H9 (cell line): Measurements from ENCODE around the gene NOS1AP. TPM values are rescaled to one million over a fixed set of nuclear protein-coding genes. Genes with fewer than 3 reads are reported as not detected.

ENCODE experiments used
- DNase-seq: peaks from one replicate; pipeline ENCODE4 v3.0.0-alpha.2; 2017
- H2AFZ ChIP-seq: one replicate; pipeline ENCODE4 v1.6.1; 2013; ENCODE audit warnings: mild to moderate bottlenecking, low read length, control low read depth, moderate library complexity
- H2AK5ac ChIP-seq: 2 replicates; pipeline ENCODE4 v1.6.1; 2013; ENCODE audit warnings: low read length, control low read depth, mixed read lengths; ENCODE audit not compliant: insufficient read length
- H2BK120ac ChIP-seq: one replicate; pipeline ENCODE4 v1.6.1; 2013; ENCODE audit warnings: low read depth, mild to moderate bottlenecking, low read length, control low read depth, inconsistent platforms; ENCODE audit not compliant: poor library complexity, severe bottlenecking
- H2BK12ac ChIP-seq: 2 replicates; pipeline ENCODE4 v1.6.1; 2013; ENCODE audit warnings: low read length, control low read depth, mixed read lengths, low read depth; ENCODE audit not compliant: insufficient read length
- H2BK15ac ChIP-seq: 2 replicates; pipeline ENCODE4 v1.6.1; 2013; ENCODE audit warnings: low read depth, low read length, control low read depth
- H2BK20ac ChIP-seq: one replicate; pipeline ENCODE4 v1.6.1; 2013; ENCODE audit warnings: low read depth, mild to moderate bottlenecking, low read length, control low read depth, inconsistent platforms; ENCODE audit not compliant: poor library complexity, severe bottlenecking
- H2BK5ac ChIP-seq: 2 replicates; pipeline ENCODE4 v1.6.1; 2013; ENCODE audit warnings: low read length, control low read depth, mixed read lengths; ENCODE audit not compliant: insufficient read length
- H3K14ac ChIP-seq: 2 replicates; pipeline ENCODE4 v1.6.1; 2013; ENCODE audit warnings: low read length, control low read depth; ENCODE audit not compliant: insufficient read depth
- H3K18ac ChIP-seq: 2 replicates; pipeline ENCODE4 v1.6.1; 2013; ENCODE audit warnings: low read depth, mild to moderate bottlenecking, mixed read lengths, low read length, control low read depth; ENCODE audit not compliant: insufficient read length
- H3K23ac ChIP-seq: 2 replicates; pipeline ENCODE4 v1.6.1; 2013; ENCODE audit warnings: low read length, control low read depth, mixed read lengths, low read depth; ENCODE audit not compliant: insufficient read length
- H3K23me2 ChIP-seq: 2 replicates; pipeline ENCODE4 v1.6.1; 2013; ENCODE audit warnings: low read depth, mild to moderate bottlenecking, mixed read lengths, low read length, control low read depth; ENCODE audit not compliant: insufficient read length, poor library complexity, severe bottlenecking
- H3K27ac ChIP-seq: 2 replicates; pipeline ENCODE4 v1.5.1; 2013; ENCODE audit warnings: low read length, control low read depth, mixed read lengths, low read depth; ENCODE audit not compliant: insufficient read length
- H3K27me3 ChIP-seq: 2 replicates; pipeline ENCODE4 v1.6.1; 2013; ENCODE audit warnings: low read length, control low read depth, inconsistent platforms; ENCODE audit not compliant: insufficient read depth
- H3K4ac ChIP-seq: 2 replicates; pipeline ENCODE4 v1.6.1; 2013; ENCODE audit warnings: low read depth, mild to moderate bottlenecking, control low read depth, inconsistent platforms, low read length, moderate library complexity
- H3K4me1 ChIP-seq: 2 replicates; pipeline ENCODE4 v1.6.1; 2013; ENCODE audit warnings: low read length, control low read depth, inconsistent platforms; ENCODE audit not compliant: insufficient read depth
- H3K4me2 ChIP-seq: 2 replicates; pipeline ENCODE4 v1.6.1; 2013; ENCODE audit warnings: low read length, control low read depth, mixed read lengths; ENCODE audit not compliant: insufficient read length, insufficient read depth
- H3K56ac ChIP-seq: 2 replicates; pipeline ENCODE4 v1.6.1; 2013; ENCODE audit warnings: low read depth, mild to moderate bottlenecking, mixed read lengths, low read length, control low read depth; ENCODE audit not compliant: insufficient read length
- H3K79me1 ChIP-seq: 2 replicates; pipeline ENCODE4 v1.6.1; 2013; ENCODE audit warnings: low read depth, mild to moderate bottlenecking, moderate library complexity, low read length, control low read depth, inconsistent platforms; ENCODE audit not compliant: insufficient read depth, poor library complexity, severe bottlenecking
- H3K79me2 ChIP-seq: 2 replicates; pipeline ENCODE4 v1.6.1; 2013; ENCODE audit warnings: low read length, control low read depth, inconsistent platforms; ENCODE audit not compliant: insufficient read depth
- H3K9ac ChIP-seq: 2 replicates; pipeline ENCODE4 v1.6.1; 2013; ENCODE audit warnings: low read length, control low read depth, mixed read lengths; ENCODE audit not compliant: insufficient read length; ENCODE audit errors: extremely low read depth
- H3K9me3 ChIP-seq: one replicate; pipeline ENCODE4 v1.6.1; 2013; ENCODE audit warnings: low read depth, low read length, inconsistent platforms; ENCODE audit not compliant: control insufficient read depth
- H3T11ph ChIP-seq: one replicate; pipeline ENCODE4 v1.6.1; 2013; ENCODE audit warnings: mild to moderate bottlenecking, low read length, control low read depth, inconsistent platforms
- H4K20me1 ChIP-seq: one replicate; pipeline ENCODE4 v1.6.1; 2013; ENCODE audit not compliant: control insufficient read depth, insufficient read length, insufficient read depth
- H4K5ac ChIP-seq: 2 replicates; pipeline ENCODE4 v1.6.1; 2013; ENCODE audit warnings: low read depth, mild to moderate bottlenecking, mixed read lengths, low read length, control low read depth; ENCODE audit not compliant: insufficient read length
- H4K8ac ChIP-seq: replicated peaks from 2 replicates; pipeline ENCODE4 v1.6.1; 2013; ENCODE audit warnings: low read length, control low read depth, mixed read lengths, low read depth; ENCODE audit not compliant: insufficient read length
- H4K91ac ChIP-seq: 2 replicates; pipeline ENCODE4 v1.6.1; 2013; ENCODE audit warnings: low read depth, mild to moderate bottlenecking, moderate library complexity, mixed read lengths, low read length, control low read depth; ENCODE audit not compliant: insufficient read length
- H3K27ac Mint-ChIP-seq, 3 experiments: 2 replicates in 2 of 3; 3 replicates in 1 of 3; pipeline ENCODE4 v1.8.0; 2020 to 2021; ENCODE audit warnings: mixed read lengths in 3 of 3, mild to moderate bottlenecking in 1 of 3, moderate library complexity in 1 of 3
- H3K27me3 Mint-ChIP-seq: 2 replicates; pipeline ENCODE4 v1.8.0; 2021; ENCODE audit warnings: low read depth, mild to moderate bottlenecking, moderate library complexity, mixed read lengths
- H3K36me3 Mint-ChIP-seq, 3 experiments: 2 replicates in 2 of 3; 3 replicates in 1 of 3; pipeline ENCODE4 v1.8.0; 2020 to 2021; ENCODE audit warnings: low read depth in 3 of 3, mixed read lengths in 3 of 3; ENCODE audit not compliant: insufficient read depth in 1 of 3
- H3K4me1 Mint-ChIP-seq, 2 experiments: 2 replicates each; pipeline ENCODE4 v1.8.0; 2020; ENCODE audit warnings: mixed read lengths in 2 of 2
- H3K4me3 Mint-ChIP-seq, 2 experiments: 2 replicates in 1 of 2; 3 replicates in 1 of 2; pipeline ENCODE4 v1.8.0; 2020 to 2021; ENCODE audit warnings: mild to moderate bottlenecking in 2 of 2, mixed read lengths in 2 of 2, moderate library complexity in 1 of 2
- H3K9me3 Mint-ChIP-seq, 2 experiments: 2 replicates in 1 of 2; 3 replicates in 1 of 2; pipeline ENCODE4 v1.8.0; 2020; ENCODE audit warnings: mild to moderate bottlenecking in 2 of 2, mixed read lengths in 2 of 2, moderate library complexity in 1 of 2
- CTCF ChIP-seq: fragments of 200-600 bp; sonication (generic); conservative IDR thresholded peaks from 3 replicates; pipeline ENCODE4 v1.8.0; 2021; ENCODE audit warnings: antibody characterized with exemption, mild to moderate bottlenecking
- WGBS: extraction: QIAGEN DNeasy Blood & Tissue Kit; methylation state at CpG from one replicate; pipeline ENCODE4 v1.1.7; 2013; ENCODE audit warnings: missing lambda C conversion rate, low lambda C conversion rate, mixed read lengths; ENCODE audit not compliant: insufficient read length; ENCODE audit errors: extremely low coverage; 5-methylcytosine and 5-hydroxymethylcytosine counted together
- total RNA-seq: library from RNA; stranded (reverse); gene quantifications from 2 replicates; pipeline ENCODE4 v1.2.1, GENCODE V29; 2021

NOS1AP gene
- total RNA-seq, 1 experiment from 2014 or later = 8.4 TPM

- no CpG with 5 or more reads among the region's 3 CpGs for WGBS
- Histone ChIP-seq H3K27ac (no peak overlapping the region), H3K23ac (no peak overlapping the region), H2BK20ac (no peak overlapping the region), H2AFZ (no peak overlapping the region), H3T11ph (no peak overlapping the region), H3K27me3 (no peaks in the 10 kb centered on the region), H3K79me2 (no peaks in the 10 kb centered on the region; the same call in 1 of the 2 replicates), H3K23me2 (no peaks in the 10 kb centered on the region), H4K20me1 (no peaks in the 10 kb centered on the region), H3K18ac (no peak overlapping the region), H3K14ac (no peak overlapping the region), H2AK5ac (no peak overlapping the region), H2BK12ac (no peak overlapping the region), H2BK15ac (no peak overlapping the region), H4K91ac (no peak overlapping the region), H3K79me1 (no peaks in the 10 kb centered on the region), H2BK120ac (no peak overlapping the region), H3K4ac (no peak overlapping the region), H3K9ac (no peak overlapping the region), H4K8ac (no peak overlapping the region), H3K56ac (no peak overlapping the region), H3K4me2 (no peak overlapping the region), H2BK5ac (no peak overlapping the region), H4K5ac (no peak overlapping the region), H3K4me1 (peaks cover 11% of the 10 kb centered on the region), H3K9me3 (no peaks in the 10 kb centered on the region)
- no peaks in the 10 kb centered on the region; a peak in 2 of 7 replicates for H3K36me3 Mint-ChIP-seq
- H3K4me3 Mint-ChIP-seq = no peak overlapping the region
- no peak for TF ChIP-seq CTCF
- peaks cover 18 to 28% of the 10 kb centered on the region in 2 experiments for H3K4me1 Mint-ChIP-seq
- H3K27ac Mint-ChIP-seq = no peak overlapping the region; a peak in 1 of 7 replicates
- no peak for DNase-seq
- peaks cover under 1% of the 10 kb centered on the region; the same call in 1 of the 2 replicates for H3K27me3 Mint-ChIP-seq
- no peaks in the 10 kb centered on the region for H3K9me3 Mint-ChIP-seq
Observed at GRCh38 chr1:162142968-162143367, 73.5 kb downstream of the NOS1AP start.
